GM12892 (cell line): Measurements from ENCODE around the gene TMEM62.

Experiments used
- POLR2A ChIP-seq: IDR thresholded peaks from 2 replicates; pipeline ENCODE4 v1.6.1; 2011; ENCODE audit warnings: low read depth, low read length, control low read depth
- POLR2AphosphoS5 ChIP-seq: IDR thresholded peaks from 2 replicates; pipeline ENCODE4 v1.6.1; 2011; ENCODE audit warnings: low read depth, low read length, control low read depth
- TAF1 ChIP-seq: IDR thresholded peaks from 2 replicates; pipeline ENCODE4 v1.6.1; 2011; ENCODE audit warnings: low read depth, mild to moderate bottlenecking, control low read depth, low read length, borderline replicate concordance

GRCh38 chr15:43210172-43210745 lies 76.9 kb downstream of the TMEM62 start:
- TF ChIP-seq POLR2AphosphoS5 (no peak), POLR2A (no peak), TAF1 (no peak)
